COLO668 (cell line): ENCODE measurements around the gene SLC49A3.

Experiments
- DNase-seq: peaks from one replicate; lab custom pipeline; 2025; ENCODE audit not compliant: unreplicated experiment; lab: John Stamatoyannopoulos, UW

SLC49A3 gene

GRCh38 chr4:634599-634985 is 54.4 kb downstream of the SLC49A3 start:
- DNase-seq = no peak

GRCh38 chr4:633976-634598 is 54.9 kb downstream of the SLC49A3 start:
- DNase-seq = peak; percentile 29

DNA sequence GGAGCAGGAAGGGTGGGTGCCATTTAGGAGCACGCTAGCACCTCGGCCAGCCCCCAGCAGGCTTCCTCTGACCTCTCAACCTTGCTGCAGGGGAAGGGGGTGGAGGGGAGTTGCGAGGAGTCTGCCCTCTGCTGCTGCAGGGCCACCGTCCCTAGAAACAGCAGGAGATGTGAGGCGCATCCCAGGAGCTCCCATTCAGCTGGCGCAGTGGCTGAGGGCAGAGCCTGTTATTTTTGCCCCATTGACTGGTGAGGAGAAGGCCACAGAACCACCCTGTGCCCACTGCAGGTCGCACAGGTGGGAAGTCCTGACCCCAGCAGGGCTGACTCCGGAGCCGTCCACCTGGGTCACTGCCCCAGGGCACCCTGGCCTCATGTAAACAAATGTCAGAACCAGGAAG is 55.5 kb downstream of the SLC49A3 start:
- DNase-seq = no peak

DNA sequence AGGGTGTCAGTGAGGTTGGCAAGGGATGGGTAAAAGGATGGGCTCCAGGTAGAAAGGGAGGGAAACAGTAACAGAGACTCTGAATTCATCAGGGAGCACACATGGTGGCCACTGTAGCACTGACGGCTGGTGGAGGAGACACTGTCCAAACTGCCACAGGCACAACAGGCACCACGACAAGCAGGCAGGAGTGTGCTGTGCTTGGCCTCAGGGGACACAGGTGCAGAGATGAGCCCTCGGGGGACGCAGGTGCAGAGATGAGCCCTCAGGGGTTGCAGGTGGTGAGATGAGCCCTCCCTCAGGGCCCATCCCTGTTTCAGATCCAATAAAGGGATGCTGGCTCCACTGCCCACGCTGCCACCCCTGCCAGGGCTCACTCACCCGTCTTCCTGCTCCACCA is 56.0 kb downstream of the SLC49A3 start:
- peak; percentile 75 for DNase-seq

DNA sequence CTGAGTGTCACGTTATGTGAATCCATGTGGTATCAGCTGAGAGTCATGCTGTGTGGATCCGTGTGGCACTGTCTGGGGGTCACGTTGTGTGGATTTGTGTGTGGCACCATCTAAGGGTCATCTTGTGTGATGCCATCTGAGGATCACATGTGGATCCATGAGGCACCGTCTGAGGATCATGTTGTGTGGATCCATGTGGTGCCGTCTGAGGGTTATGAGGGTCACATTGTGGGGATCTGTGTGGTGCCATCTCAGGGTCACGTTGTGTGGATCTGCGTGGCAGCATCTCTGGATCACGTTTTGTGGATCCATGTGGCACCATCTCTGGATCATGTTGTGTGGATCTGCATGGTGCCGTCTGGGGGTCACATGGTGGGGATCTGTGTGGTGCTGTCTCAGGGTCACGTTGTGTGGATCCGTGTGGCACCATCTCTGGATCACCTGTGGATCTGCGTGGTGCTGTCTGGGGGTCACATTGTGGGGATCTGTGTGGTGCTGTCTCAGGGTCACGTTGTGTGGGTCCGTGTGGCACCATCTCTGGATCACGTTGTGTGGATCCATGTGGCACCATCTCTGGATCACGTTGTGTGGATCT is 56.7 kb downstream of the SLC49A3 start:
- DNase-seq = no peak
